Measurements from ENCODE around the gene COL21A1. TPM values are rescaled to one million over a fixed set of nuclear protein-coding genes. Genes with fewer than 3 reads are reported as not detected.
"Not testable (repeated sequence)": the region's sequence is repeated elsewhere in the genome, so short reads cannot be mapped to it uniquely, and the experiment has no call there.

The COL21A1 gene
- total RNA-seq, 5 donors from 2014 or later (not counting 1 experiment from before 2014, with no cell fraction given) = not detected

DNA sequence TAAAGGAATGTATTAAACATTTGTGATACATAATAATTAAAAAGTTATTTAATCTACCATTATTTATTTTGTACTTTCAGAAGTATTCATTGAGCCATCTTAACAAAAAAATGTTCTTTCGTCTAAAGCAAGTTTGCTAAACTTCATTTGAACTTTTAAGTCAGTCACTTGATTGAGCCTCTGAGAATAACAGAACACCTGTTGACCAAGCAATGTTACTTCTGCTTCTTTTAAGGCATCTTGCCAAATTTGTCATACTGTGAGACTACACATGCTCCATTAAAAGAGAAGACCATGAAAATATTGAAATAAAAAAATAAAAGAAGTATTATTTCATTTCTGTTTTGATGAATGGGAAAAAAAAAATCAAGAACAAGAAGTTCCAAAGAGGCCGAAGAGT is 230.2 kb downstream of the COL21A1 start:
- Mint-ChIP-seq H3K27ac (no peak overlapping the region), H3K4me1 (no peaks in the 10 kb centered on the region), H3K4me3 (no peak overlapping the region), H3K27me3 (no peaks in the 10 kb centered on the region), H3K9me3 (peaks cover 5 to 19% (median 12%) of the 10 kb centered on the region in 3 donors), H3K36me3 (no peaks in the 10 kb centered on the region)
- ATAC-seq (replicated peaks in 1 of 4) (no peak), DNase-seq (no peak)
- Histone ChIP-seq H3K27me3 (replicated peaks in 1 of 2; ENCODE audit: control insufficient read depth in 2 of 2, extremely low read depth in 1 of 2, insufficient read depth in 2 of 2, low read length in 1 of 2) (no peaks in the 10 kb centered on the region), H3K9me3 (no peaks in the 10 kb centered on the region), H3K27ac (ENCODE audit: low read length) (no peak overlapping the region), H3K4me3 (ENCODE audit: control insufficient read depth in 1 of 2, extremely low read depth in 1 of 2, low read length in 1 of 2) (no peak overlapping the region), H3K36me3 (ENCODE audit: control insufficient read depth in 2 of 2, extremely low read depth in 1 of 2, insufficient read depth in 1 of 2, low read length in 1 of 2) (no peaks in the 10 kb centered on the region), H3K4me1 (ENCODE audit: control insufficient read depth in 1 of 2, extremely low read depth in 1 of 2, insufficient read depth in 2 of 2, low read length in 2 of 2) (no peaks in the 10 kb centered on the region)
- WGBS (ENCODE audit: insufficient coverage) = no CpG with 5 or more reads among the region's 2 CpGs
- CTCF ChIA-PET = no interaction called here
- POLR2A ChIA-PET = no interaction called here

DNA sequence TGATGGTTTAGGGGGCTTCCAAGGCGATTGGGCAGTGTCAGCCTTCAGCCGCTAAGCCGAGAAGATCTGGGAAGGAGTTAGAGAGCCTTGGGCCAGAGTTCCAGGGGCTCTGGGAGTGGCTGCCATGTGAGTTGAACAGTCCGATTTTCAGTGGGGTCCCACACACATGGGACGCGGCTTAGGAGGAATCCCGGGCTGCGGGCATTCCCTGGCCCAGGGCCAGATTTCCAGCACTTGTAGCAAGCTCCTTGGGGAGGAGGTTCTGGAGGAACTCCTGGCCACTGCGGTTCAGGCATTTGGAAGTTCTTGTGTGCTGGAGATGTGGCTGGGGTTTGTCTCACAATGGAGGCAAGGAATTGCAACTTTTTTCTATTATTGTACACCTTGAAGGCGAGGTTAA is 233.3 kb downstream of the COL21A1 start:
- H3K4me1 Mint-ChIP-seq; H3K9me3 ChIP-seq; CTCF ChIA-PET; H3K4me1 ChIP-seq (ENCODE audit: control insufficient read depth in 1 of 2, extremely low read depth in 1 of 2, insufficient read depth in 2 of 2, low read length in 2 of 2); DNase-seq; H3K4me3 Mint-ChIP-seq; H3K36me3 ChIP-seq (ENCODE audit: control insufficient read depth in 2 of 2, extremely low read depth in 1 of 2, insufficient read depth in 1 of 2, low read length in 1 of 2); H3K4me3 ChIP-seq (ENCODE audit: control insufficient read depth in 1 of 2, extremely low read depth in 1 of 2, low read length in 1 of 2); H3K27ac Mint-ChIP-seq; H3K27me3 Mint-ChIP-seq; H3K36me3 Mint-ChIP-seq; H3K27me3 ChIP-seq (replicated peaks in 1 of 2; ENCODE audit: control insufficient read depth in 2 of 2, extremely low read depth in 1 of 2, insufficient read depth in 2 of 2, low read length in 1 of 2); H3K27ac ChIP-seq (ENCODE audit: low read length); ATAC-seq (replicated peaks in 1 of 4); POLR2A ChIA-PET: not testable (repeated sequence)
- H3K9me3 Mint-ChIP-seq = peaks cover 5 to 11% (median 10%) of the 10 kb centered on the region in 3 donors
- 79% methylated on average over 6 of the region's 10 CpGs for WGBS (ENCODE audit: insufficient coverage)

- H3K9me3 ChIP-seq = no peaks in the 10 kb centered on the region
- Mint-ChIP-seq H3K27me3 (no peaks in the 10 kb centered on the region), H3K4me1 (no peaks in the 10 kb centered on the region), H3K27ac (no peak overlapping the region), H3K9me3 (peaks cover 4 to 12% (median 7%) of the 10 kb centered on the region in 3 donors), H3K36me3 (no peaks in the 10 kb centered on the region), H3K4me3 (no peak overlapping the region)
- no peaks in the 10 kb centered on the region for H3K36me3 ChIP-seq (ENCODE audit: control insufficient read depth in 2 of 2, extremely low read depth in 1 of 2, insufficient read depth in 1 of 2, low read length in 1 of 2)
- CTCF ChIA-PET = no interaction called here
- no peak for ATAC-seq (replicated peaks in 1 of 4)
- no CpG with 5 or more reads among the region's 2 CpGs for WGBS (ENCODE audit: insufficient coverage)
- DNase-seq = no peak
- POLR2A ChIA-PET = no interaction called here
- H3K4me1 ChIP-seq (ENCODE audit: control insufficient read depth in 1 of 2, extremely low read depth in 1 of 2, insufficient read depth in 2 of 2, low read length in 2 of 2) = no peaks in the 10 kb centered on the region
- H3K27ac ChIP-seq (ENCODE audit: low read length) = no peak overlapping the region
- no peak overlapping the region for H3K4me3 ChIP-seq (ENCODE audit: control insufficient read depth in 1 of 2, extremely low read depth in 1 of 2, low read length in 1 of 2)
- no peaks in the 10 kb centered on the region for H3K27me3 ChIP-seq (replicated peaks in 1 of 2; ENCODE audit: control insufficient read depth in 2 of 2, extremely low read depth in 1 of 2, insufficient read depth in 2 of 2, low read length in 1 of 2)
Measured at GRCh38 chr6:56009636-56010035, 237.7 kb downstream of the COL21A1 start.

All from T-cell (primary cell).